WTC11 (cell line): ENCODE results near the gene MEGF9. TPM values are rescaled to one million over a fixed set of nuclear protein-coding genes. Genes with fewer than 3 reads are reported as not detected.

Experiments
- ATAC-seq: fragments of 200-7000 bp; cut with Tn5 transposase; 2 replicates; pipeline ENCODE4 v1.10.0; 2021; ENCODE audit warnings: mild to moderate bottlenecking, moderate library complexity
- CTCF ChIA-PET: fragments of 300-600 bp; sonication (Branson Sonifier 250); formaldehyde crosslinking; loops from one replicate; lab custom pipeline; 2021; ENCODE audit warnings: antibody characterized with exemption; lab: Charles Lee
- POLR2A ChIA-PET: fragments of 350-600 bp; sonication (Branson Sonifier 250); formaldehyde crosslinking; loops from one replicate; lab custom pipeline; 2021; ENCODE audit warnings: antibody characterized with exemption; lab: Charles Lee
- DNase-seq: peaks from one replicate; pipeline ENCODE4 v3.0.0; 2021; ENCODE audit warnings: low spot score
- H3K27ac Mint-ChIP-seq: 2 replicates; pipeline ENCODE4 v1.8.0; 2021; ENCODE audit warnings: mixed read lengths
- H3K27me3 Mint-ChIP-seq: 2 replicates; pipeline ENCODE4 v1.8.0; 2021; ENCODE audit warnings: low read depth, mild to moderate bottlenecking, moderate library complexity, mixed read lengths
- H3K36me3 Mint-ChIP-seq: 2 replicates; pipeline ENCODE4 v1.8.0; 2021; ENCODE audit warnings: mixed read lengths
- H3K4me1 Mint-ChIP-seq: 2 replicates; pipeline ENCODE4 v1.8.0; 2022; ENCODE audit warnings: mixed read lengths
- H3K4me3 Mint-ChIP-seq: 2 replicates; pipeline ENCODE4 v1.8.0; 2021; ENCODE audit warnings: mild to moderate bottlenecking, moderate library complexity, mixed read lengths
- H3K9me3 Mint-ChIP-seq: 2 replicates; pipeline ENCODE4 v1.8.0; 2021; ENCODE audit warnings: mixed read lengths
- FOXJ3 ChIP-seq: sonication (generic); formaldehyde crosslinking; IDR thresholded peaks from 2 replicates; pipeline ENCODE4 v1.9.0; 2021; ENCODE audit warnings: missing genetic modification reagents, mild to moderate bottlenecking, borderline replicate concordance
- PRRX2 ChIP-seq: fragments of 250-450 bp; sonication (Bioruptor Pico); IDR thresholded peaks from 2 replicates; pipeline ENCODE4 v1.8.0; 2021; ENCODE audit warnings: mild to moderate bottlenecking
- RELA ChIP-seq: sonication (generic); formaldehyde crosslinking; IDR thresholded peaks from 2 replicates; pipeline ENCODE4 v1.8.1; 2022; ENCODE audit warnings: missing genetic modification reagents, mild to moderate bottlenecking, borderline replicate concordance
- SOX15 ChIP-seq: fragments of 250-450 bp; sonication (Bioruptor Pico); IDR thresholded peaks from 2 replicates; pipeline ENCODE4 v1.9.0; 2021; ENCODE audit warnings: mild to moderate bottlenecking
- SP1 ChIP-seq: sonication (generic); formaldehyde crosslinking; conservative IDR thresholded peaks from 2 replicates; pipeline ENCODE4 v1.8.1; 2022; ENCODE audit warnings: missing genetic modification reagents
- TEAD4 ChIP-seq: sonication (generic); formaldehyde crosslinking; IDR thresholded peaks from 2 replicates; pipeline ENCODE4 v1.8.0; 2022; ENCODE audit warnings: mild to moderate bottlenecking, missing genetic modification reagents
- TP53 ChIP-seq: sonication (generic); formaldehyde crosslinking; IDR thresholded peaks from 2 replicates; pipeline ENCODE4 v1.8.1; 2023; ENCODE audit warnings: mild to moderate bottlenecking, missing genetic modification reagents
- ZNF263 ChIP-seq: sonication (generic); formaldehyde crosslinking; IDR thresholded peaks from 2 replicates; pipeline ENCODE4 v1.8.1; 2022; ENCODE audit warnings: low read depth, mild to moderate bottlenecking, moderate library complexity, missing genetic modification reagents
- ZNF317 ChIP-seq: sonication (generic); formaldehyde crosslinking; IDR thresholded peaks from 2 replicates; pipeline ENCODE4 v1.8.1; 2023; ENCODE audit warnings: low read depth, mild to moderate bottlenecking, moderate library complexity, missing genetic modification reagents, borderline replicate concordance
- ZNF396 ChIP-seq: fragments of 250-450 bp; sonication (Bioruptor Pico); IDR thresholded peaks from 2 replicates; pipeline ENCODE4 v1.8.0; 2021; ENCODE audit warnings: mild to moderate bottlenecking, moderate library complexity, borderline replicate concordance
- total RNA-seq: library from RNA; stranded (reverse); gene quantifications from 3 replicates; pipeline ENCODE4 v1.2.3, GENCODE V29; 2021
- TF ChIP-seq, protein P1 (sequence below): sonication (generic); formaldehyde crosslinking; IDR thresholded peaks from 2 replicates; pipeline ENCODE4 v1.8.1; 2022; ENCODE audit warnings: mild to moderate bottlenecking, moderate library complexity, missing genetic modification reagents
- TF ChIP-seq, protein P2 (sequence below): sonication (generic); formaldehyde crosslinking; IDR thresholded peaks from 2 replicates; pipeline ENCODE4 v1.8.1; 2023; ENCODE audit warnings: mild to moderate bottlenecking, moderate library complexity, missing genetic modification reagents
- TF ChIP-seq, protein P3 (sequence below): sonication (generic); formaldehyde crosslinking; IDR thresholded peaks from 2 replicates; pipeline ENCODE4 v1.8.0; 2023; ENCODE audit warnings: mild to moderate bottlenecking, missing genetic modification reagents
- TF ChIP-seq, protein P4 (sequence below): sonication (generic); formaldehyde crosslinking; IDR thresholded peaks from 2 replicates; pipeline ENCODE4 v1.8.0; 2023; ENCODE audit warnings: missing genetic modification reagents, mild to moderate bottlenecking, borderline replicate concordance

MEGF9 gene
- total RNA-seq, 1 experiment from 2014 or later: 0.92 TPM

DNA sequence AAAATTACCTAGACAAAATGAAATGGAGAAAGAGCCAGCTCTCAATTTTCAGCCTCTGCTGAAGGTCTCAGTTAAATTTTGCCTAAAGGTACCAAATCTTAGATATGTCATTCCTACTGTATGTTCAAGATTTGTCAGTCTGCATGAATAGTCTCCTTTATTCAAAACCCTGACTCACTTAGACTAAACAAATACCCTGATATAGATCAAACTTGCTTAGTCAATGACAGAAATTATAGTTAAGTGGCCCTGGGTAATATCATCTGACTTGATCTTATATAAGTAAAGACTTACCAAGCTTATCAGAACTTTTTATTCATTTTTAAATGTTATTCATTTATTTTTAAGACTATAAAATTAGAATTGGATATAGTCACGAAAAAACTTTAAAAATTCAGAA is 12.2 kb downstream of the MEGF9 start:
- no peak for ATAC-seq
- Mint-ChIP-seq H3K27ac (no peak overlapping the region), H3K27me3 (peaks cover 55% of the 10 kb centered on the region), H3K4me1 (no peaks in the 10 kb centered on the region), H3K4me3 (no peak overlapping the region), H3K9me3 (no peaks in the 10 kb centered on the region), H3K36me3 (no peaks in the 10 kb centered on the region)
- no peak for DNase-seq
- ChIA-PET POLR2A (no interaction called here), CTCF (interaction anchor here (0.8 kb wide), 1 partner anchor 82 kb away, joined by 4 read pairs; no protein-coding TSS in a partner anchor)
- TF ChIP-seq SOX15: no peak
- no peak for TF ChIP-seq ZNF396 (CRISPR knock-in tag)
- TF ChIP-seq TP53 (CRISPR knock-in tag): no peak
- TF ChIP-seq, protein P1, sequence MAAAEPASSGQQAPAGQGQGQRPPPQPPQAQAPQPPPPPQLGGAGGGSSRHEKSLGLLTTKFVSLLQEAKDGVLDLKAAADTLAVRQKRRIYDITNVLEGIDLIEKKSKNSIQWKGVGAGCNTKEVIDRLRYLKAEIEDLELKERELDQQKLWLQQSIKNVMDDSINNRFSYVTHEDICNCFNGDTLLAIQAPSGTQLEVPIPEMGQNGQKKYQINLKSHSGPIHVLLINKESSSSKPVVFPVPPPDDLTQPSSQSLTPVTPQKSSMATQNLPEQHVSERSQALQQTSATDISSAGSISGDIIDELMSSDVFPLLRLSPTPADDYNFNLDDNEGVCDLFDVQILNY: no peak
- TF ChIP-seq, protein P2, sequence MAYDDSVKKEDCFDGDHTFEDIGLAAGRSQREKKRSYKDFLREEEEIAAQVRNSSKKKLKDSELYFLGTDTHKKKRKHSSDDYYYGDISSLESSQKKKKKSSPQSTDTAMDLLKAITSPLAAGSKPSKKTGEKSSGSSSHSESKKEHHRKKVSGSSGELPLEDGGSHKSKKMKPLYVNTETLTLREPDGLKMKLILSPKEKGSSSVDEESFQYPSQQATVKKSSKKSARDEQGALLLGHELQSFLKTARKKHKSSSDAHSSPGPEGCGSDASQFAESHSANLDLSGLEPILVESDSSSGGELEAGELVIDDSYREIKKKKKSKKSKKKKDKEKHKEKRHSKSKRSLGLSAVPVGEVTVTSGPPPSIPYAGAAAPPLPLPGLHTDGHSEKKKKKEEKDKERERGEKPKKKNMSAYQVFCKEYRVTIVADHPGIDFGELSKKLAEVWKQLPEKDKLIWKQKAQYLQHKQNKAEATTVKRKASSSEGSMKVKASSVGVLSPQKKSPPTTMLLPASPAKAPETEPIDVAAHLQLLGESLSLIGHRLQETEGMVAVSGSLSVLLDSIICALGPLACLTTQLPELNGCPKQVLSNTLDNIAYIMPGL (CRISPR knock-in tag): no peak
- TF ChIP-seq RELA (CRISPR knock-in tag): no peak
- TF ChIP-seq SP1: no peak

DNA sequence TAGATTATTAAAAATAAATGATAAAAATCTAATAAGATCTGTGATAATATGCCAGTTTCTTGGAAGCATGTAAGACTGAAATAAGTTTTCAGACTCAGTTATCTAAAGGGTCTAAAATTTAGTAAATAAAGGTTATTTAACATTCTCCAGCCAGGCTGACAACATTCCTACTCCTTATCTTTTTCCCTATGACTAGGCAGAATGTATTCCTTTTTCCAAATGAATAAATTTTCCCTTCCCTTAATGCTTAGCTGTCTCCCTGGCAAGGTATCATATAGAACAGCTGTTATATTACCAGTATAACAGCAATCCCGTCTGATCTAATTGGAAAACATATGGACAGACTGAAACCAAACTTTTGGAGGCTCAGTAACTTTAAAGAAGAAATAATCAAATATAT is 13.0 kb downstream of the MEGF9 start:
- no peaks in the 10 kb centered on the region for H3K9me3 Mint-ChIP-seq
- DNase-seq: no peak
- CTCF ChIA-PET: interaction anchor here (0.8 kb wide), 1 partner anchor 81 kb away, joined by 4 read pairs; no protein-coding TSS in a partner anchor
- TF ChIP-seq, protein P3, sequence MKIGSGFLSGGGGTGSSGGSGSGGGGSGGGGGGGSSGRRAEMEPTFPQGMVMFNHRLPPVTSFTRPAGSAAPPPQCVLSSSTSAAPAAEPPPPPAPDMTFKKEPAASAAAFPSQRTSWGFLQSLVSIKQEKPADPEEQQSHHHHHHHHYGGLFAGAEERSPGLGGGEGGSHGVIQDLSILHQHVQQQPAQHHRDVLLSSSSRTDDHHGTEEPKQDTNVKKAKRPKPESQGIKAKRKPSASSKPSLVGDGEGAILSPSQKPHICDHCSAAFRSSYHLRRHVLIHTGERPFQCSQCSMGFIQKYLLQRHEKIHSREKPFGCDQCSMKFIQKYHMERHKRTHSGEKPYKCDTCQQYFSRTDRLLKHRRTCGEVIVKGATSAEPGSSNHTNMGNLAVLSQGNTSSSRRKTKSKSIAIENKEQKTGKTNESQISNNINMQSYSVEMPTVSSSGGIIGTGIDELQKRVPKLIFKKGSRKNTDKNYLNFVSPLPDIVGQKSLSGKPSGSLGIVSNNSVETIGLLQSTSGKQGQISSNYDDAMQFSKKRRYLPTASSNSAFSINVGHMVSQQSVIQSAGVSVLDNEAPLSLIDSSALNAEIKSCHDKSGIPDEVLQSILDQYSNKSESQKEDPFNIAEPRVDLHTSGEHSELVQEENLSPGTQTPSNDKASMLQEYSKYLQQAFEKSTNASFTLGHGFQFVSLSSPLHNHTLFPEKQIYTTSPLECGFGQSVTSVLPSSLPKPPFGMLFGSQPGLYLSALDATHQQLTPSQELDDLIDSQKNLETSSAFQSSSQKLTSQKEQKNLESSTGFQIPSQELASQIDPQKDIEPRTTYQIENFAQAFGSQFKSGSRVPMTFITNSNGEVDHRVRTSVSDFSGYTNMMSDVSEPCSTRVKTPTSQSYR (CRISPR knock-in tag): no peak
- no peak for TF ChIP-seq ZNF263 (CRISPR knock-in tag)
- TF ChIP-seq ZNF317 (CRISPR knock-in tag): no peak
- no peak for TF ChIP-seq FOXJ3 (CRISPR knock-in tag)
- TF ChIP-seq TEAD4: no peak
- H3K4me3 Mint-ChIP-seq: no peak overlapping the region
- ATAC-seq: no peak
- POLR2A ChIA-PET: no interaction called here
- peaks cover 47% of the 10 kb centered on the region for H3K27me3 Mint-ChIP-seq
- H3K27ac Mint-ChIP-seq: no peak overlapping the region
- no peaks in the 10 kb centered on the region for H3K36me3 Mint-ChIP-seq
- H3K4me1 Mint-ChIP-seq: no peaks in the 10 kb centered on the region

DNA sequence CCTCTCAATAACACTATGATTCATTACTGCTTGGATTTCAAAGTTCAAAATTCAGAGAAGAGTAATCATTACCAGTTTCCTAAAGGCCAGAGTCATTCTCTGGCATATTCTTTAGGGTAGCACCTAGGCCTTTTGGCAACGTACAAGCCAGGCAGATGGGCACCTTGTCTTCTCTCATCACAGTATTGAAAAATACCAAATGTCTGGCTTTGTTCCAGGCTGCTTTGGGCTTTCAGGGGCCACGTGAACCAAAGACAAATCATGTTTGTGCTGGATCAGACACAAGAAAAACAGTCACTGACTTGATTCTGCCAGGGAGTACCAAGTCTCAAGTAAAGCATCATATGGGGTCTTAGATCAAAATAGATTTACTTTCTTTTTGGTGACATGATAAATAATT is 15.5 kb downstream of the MEGF9 start:
- H3K27ac Mint-ChIP-seq: no peak overlapping the region

More for the DNA sequence above, 15.5 kb downstream of the MEGF9 start:
- Mint-ChIP-seq H3K27me3 (peaks cover 24% of the 10 kb centered on the region), H3K36me3 (no peaks in the 10 kb centered on the region), H3K4me3 (no peak overlapping the region), H3K9me3 (no peaks in the 10 kb centered on the region), H3K4me1 (no peaks in the 10 kb centered on the region)
- TF ChIP-seq PRRX2 (CRISPR knock-in tag): no peak
- TF ChIP-seq, protein P4, sequence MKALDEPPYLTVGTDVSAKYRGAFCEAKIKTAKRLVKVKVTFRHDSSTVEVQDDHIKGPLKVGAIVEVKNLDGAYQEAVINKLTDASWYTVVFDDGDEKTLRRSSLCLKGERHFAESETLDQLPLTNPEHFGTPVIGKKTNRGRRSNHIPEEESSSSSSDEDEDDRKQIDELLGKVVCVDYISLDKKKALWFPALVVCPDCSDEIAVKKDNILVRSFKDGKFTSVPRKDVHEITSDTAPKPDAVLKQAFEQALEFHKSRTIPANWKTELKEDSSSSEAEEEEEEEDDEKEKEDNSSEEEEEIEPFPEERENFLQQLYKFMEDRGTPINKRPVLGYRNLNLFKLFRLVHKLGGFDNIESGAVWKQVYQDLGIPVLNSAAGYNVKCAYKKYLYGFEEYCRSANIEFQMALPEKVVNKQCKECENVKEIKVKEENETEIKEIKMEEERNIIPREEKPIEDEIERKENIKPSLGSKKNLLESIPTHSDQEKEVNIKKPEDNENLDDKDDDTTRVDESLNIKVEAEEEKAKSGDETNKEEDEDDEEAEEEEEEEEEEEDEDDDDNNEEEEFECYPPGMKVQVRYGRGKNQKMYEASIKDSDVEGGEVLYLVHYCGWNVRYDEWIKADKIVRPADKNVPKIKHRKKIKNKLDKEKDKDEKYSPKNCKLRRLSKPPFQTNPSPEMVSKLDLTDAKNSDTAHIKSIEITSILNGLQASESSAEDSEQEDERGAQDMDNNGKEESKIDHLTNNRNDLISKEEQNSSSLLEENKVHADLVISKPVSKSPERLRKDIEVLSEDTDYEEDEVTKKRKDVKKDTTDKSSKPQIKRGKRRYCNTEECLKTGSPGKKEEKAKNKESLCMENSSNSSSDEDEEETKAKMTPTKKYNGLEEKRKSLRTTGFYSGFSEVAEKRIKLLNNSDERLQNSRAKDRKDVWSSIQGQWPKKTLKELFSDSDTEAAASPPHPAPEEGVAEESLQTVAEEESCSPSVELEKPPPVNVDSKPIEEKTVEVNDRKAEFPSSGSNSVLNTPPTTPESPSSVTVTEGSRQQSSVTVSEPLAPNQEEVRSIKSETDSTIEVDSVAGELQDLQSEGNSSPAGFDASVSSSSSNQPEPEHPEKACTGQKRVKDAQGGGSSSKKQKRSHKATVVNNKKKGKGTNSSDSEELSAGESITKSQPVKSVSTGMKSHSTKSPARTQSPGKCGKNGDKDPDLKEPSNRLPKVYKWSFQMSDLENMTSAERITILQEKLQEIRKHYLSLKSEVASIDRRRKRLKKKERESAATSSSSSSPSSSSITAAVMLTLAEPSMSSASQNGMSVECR (CRISPR knock-in tag): no peak
- ATAC-seq (no peak), DNase-seq (no peak)
- POLR2A ChIA-PET: no interaction called here
- CTCF ChIA-PET: no interaction called here
